Measurements from ENCODE around the gene TRDMT1.
"Not testable (repeated sequence)": the region's sequence is repeated elsewhere in the genome, so short reads cannot be mapped to it uniquely, and the experiment has no call there.

TRDMT1 gene

GRCh38 chr10:17122726-17123661 lies 78.5 kb downstream of the TRDMT1 start:
- Mint-ChIP-seq H3K4me3 (no peak overlapping the region), H3K27me3 (no peaks in the 10 kb centered on the region), H3K9me3 (no peaks in the 10 kb centered on the region), H3K4me1 (no peaks in the 10 kb centered on the region), H3K27ac (no peak overlapping the region)
- no peak for DNase-seq
- no peak for ATAC-seq

GRCh38 chr10:17122052-17122451 lies 79.4 kb downstream of the TRDMT1 start:
- Mint-ChIP-seq H3K27ac (no peak overlapping the region), H3K9me3 (no peaks in the 10 kb centered on the region), H3K4me1 (no peaks in the 10 kb centered on the region), H3K4me3 (no peak overlapping the region), H3K27me3 (no peaks in the 10 kb centered on the region)
- no peak for ATAC-seq
- DNase-seq, result no peak

DNA sequence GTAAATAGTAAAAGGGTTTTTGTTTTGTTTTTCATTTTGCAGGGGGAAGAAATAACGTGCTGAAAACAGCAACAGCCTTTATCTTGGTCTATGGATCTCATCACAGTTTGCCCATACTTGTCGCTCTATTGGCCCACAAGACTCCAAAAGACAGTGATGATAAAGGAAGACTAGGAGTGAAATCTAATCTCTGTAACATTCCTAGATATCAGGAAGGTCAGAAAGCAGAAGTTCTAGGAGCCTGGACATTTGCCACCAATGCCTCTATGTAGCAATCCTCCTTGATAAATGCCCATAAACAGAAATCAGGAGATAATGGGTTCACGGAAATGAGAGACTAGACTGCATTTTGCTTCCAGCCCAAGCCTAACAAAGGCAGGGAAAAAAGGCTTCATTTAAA lies 80.8 kb downstream of the TRDMT1 start:
- ATAC-seq (no peak), DNase-seq (no peak)
- H3K4me1 Mint-ChIP-seq, result no peaks in the 10 kb centered on the region
- H3K4me3 Mint-ChIP-seq, result no peak overlapping the region
- H3K9me3 Mint-ChIP-seq, result no peaks in the 10 kb centered on the region
- no peak overlapping the region for H3K27ac Mint-ChIP-seq
- H3K27me3 Mint-ChIP-seq, result no peaks in the 10 kb centered on the region

- ATAC-seq (no peak), DNase-seq (no peak)
- Mint-ChIP-seq H3K9me3 (no peaks in the 10 kb centered on the region), H3K27me3 (no peaks in the 10 kb centered on the region), H3K4me3 (no peak overlapping the region), H3K4me1 (peaks cover 7% of the 10 kb centered on the region), H3K27ac (no peak overlapping the region)
These were observed 81.6 kb downstream of the TRDMT1 start for GRCh38 chr10:17119845-17120244.

DNA sequence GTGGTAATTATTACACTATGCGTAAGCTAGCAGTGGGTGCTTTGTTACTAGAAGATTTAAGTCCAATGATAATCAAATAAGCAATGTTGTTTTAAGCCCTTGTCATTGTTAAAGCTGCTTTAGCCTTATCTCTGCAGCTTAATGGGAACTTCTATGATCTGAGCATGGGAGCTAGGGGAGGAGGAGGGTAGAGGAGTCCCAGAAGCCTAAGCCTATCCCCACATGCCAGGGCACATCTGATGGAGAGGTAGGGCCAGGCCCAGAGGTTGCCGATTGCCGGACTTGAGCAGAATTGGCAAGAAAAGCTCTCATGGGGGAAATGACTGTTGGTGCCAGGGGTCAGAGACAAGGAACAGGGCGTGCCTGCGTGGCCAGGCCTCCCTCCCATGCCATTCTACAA lies 85.3 kb downstream of the TRDMT1 start:
- no peaks in the 10 kb centered on the region for H3K27me3 Mint-ChIP-seq
- H3K9me3 Mint-ChIP-seq, result no peaks in the 10 kb centered on the region
- DNase-seq (no peak), ATAC-seq (no peak)
- peaks cover 16% of the 10 kb centered on the region for H3K4me1 Mint-ChIP-seq
- H3K27ac Mint-ChIP-seq, result no peak overlapping the region
- no peak overlapping the region for H3K4me3 Mint-ChIP-seq

DNA sequence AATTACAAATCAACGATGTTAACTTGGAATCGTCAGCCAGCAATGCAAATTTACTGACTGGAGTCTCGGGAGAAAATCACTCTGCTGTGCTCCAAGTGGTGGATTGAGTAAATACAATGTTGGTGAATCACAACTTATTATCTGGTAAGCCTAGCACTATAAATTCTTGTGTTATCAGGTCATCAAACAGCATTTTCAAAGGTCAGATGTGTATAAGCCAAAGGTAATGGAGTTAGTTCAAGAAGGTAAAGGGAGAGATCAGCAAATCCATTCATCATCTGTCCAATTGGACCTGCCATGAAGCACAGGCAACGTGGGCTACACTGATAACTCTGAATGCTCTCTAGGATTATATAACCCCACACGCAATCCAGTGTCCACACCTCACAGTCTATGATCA lies 85.8 kb downstream of the TRDMT1 start:
- no peak overlapping the region for H3K4me3 Mint-ChIP-seq
- peaks cover 16% of the 10 kb centered on the region for H3K4me1 Mint-ChIP-seq
- H3K27ac Mint-ChIP-seq, result peak overlapping the region in 1 of 2 donors; percentile 31
- DNase-seq (no peak), ATAC-seq (no peak)
- no peaks in the 10 kb centered on the region for H3K9me3 Mint-ChIP-seq
- no peaks in the 10 kb centered on the region for H3K27me3 Mint-ChIP-seq

DNA sequence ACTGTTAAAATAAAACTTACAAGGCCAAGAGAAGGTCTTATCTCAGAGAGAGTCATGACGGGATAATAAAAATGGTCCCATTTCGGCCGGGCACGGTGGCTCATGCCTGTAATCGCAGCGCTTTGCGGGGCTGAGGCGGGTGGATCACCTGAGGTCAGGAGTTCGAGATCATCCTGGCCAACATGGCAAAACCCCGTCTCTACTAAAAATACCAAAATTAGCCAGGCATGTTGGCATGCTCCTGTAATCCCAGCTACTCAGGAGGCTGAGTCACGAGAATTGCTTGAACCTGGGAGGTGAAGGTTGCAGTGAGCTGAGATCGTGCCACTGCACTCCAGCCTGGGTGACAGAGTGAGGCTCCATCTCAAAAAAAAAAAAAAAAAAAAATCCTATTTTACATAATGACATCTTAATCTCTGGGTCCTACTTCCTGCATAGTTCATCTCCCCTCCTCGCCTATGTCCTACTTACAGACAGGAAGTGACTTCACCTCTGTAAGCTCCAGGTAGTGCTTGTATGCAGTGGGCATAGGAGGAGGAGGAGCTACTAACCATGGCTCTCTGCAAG lies 86.5 kb downstream of the TRDMT1 start:
- H3K27me3 Mint-ChIP-seq, H3K9me3 Mint-ChIP-seq, H3K27ac Mint-ChIP-seq, H3K4me3 Mint-ChIP-seq, DNase-seq: not testable (repeated sequence)
- H3K4me1 Mint-ChIP-seq, result peaks cover 16% of the 10 kb centered on the region
- peak; percentile 64 for ATAC-seq

- Mint-ChIP-seq H3K4me1 (peaks cover 24% of the 10 kb centered on the region), H3K4me3 (no peak overlapping the region), H3K9me3 (no peaks in the 10 kb centered on the region), H3K27me3 (no peaks in the 10 kb centered on the region), H3K27ac (no peak overlapping the region)
- ATAC-seq, result no peak
- no peak for DNase-seq
These were observed 87.5 kb downstream of the TRDMT1 start for GRCh38 chr10:17113889-17114540.

DNA sequence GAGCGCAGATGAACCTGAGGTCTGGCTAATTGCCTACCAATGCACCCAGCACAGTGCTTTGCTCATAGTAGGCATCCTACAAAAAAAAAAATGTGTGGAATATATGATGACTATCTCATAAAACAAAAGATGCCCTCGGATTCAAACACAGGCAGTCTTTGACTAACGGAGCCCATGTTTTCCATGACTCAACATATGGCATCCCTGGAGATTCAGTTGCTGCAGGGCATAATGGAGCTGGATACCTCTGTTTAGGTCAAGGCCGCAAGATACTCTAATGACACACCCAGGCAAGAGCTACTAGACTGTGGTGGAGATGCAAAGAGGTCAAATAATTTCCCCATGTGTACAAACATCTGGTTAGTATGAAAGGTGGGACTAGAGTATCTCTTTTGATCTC lies 88.1 kb downstream of the TRDMT1 start:
- DNase-seq, result no peak
- Mint-ChIP-seq H3K4me1 (peaks cover 24% of the 10 kb centered on the region), H3K27ac (no peak overlapping the region), H3K27me3 (no peaks in the 10 kb centered on the region), H3K4me3 (no peak overlapping the region), H3K9me3 (no peaks in the 10 kb centered on the region)
- ATAC-seq, result no peak

- ATAC-seq (no peak), DNase-seq (no peak)
- no peak overlapping the region for H3K4me3 Mint-ChIP-seq
- no peaks in the 10 kb centered on the region for H3K9me3 Mint-ChIP-seq
- H3K27me3 Mint-ChIP-seq, result no peaks in the 10 kb centered on the region
- no peak overlapping the region for H3K27ac Mint-ChIP-seq
- H3K4me1 Mint-ChIP-seq, result peaks cover 24% of the 10 kb centered on the region
These were observed 88.9 kb downstream of the TRDMT1 start for GRCh38 chr10:17112566-17112965.

DNA sequence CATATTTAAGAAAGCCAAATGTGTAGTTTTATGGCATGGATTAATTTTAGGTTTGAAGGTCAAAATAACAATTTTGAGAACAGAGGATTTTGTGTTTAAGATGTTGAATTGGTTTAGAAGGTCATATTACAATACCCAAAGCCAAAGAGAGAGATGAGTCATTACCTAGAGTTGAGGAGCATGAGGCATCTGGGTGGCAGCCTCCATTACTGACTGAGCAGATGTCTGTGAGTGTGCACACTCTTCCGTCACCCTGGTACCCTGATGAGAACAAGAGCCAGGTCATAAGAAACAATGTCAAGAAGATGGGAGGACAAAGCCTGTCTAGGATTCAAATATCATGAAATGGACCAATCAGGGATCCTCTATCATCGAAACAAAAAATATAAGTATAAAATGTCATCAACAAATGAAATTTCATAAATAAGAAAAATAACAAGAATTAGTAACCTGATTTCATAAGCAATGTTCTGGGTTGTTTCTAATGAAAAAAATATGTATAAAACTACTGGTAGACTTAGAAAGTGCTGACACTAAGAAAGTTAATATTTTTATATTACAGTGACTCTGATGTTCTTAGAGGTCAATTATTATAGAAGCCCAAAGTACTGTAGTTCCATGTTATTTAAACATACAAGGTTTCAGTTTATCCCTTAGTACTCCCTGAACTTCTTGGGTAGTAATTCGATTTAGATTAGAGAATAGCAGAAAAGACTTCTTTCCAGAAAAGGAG lies 91.8 kb downstream of the TRDMT1 start:
- Mint-ChIP-seq H3K27me3 (no peaks in the 10 kb centered on the region), H3K27ac (no peak overlapping the region), H3K4me3 (no peak overlapping the region), H3K9me3 (no peaks in the 10 kb centered on the region), H3K4me1 (peaks cover 17% of the 10 kb centered on the region)
- ATAC-seq (peak; percentile 76), DNase-seq (no peak)

DNA sequence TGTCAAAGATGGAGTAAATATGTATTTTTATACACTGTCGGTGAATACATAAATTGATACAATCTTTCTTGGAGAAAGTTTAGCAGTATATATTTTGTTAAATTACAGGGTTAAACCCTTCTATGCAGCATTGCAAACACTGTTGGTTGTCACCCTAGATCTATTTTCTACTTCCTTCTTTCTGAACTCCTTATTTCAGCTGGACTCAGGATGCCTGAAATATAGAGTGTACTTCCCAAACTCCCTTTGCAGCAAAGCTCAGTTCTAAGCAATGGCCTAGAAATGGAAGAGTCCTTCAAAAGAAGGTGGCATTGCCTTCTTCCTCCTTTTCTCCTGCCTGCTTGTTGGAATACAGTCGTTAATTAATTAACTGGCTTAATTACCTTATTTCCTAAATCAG lies 92.4 kb downstream of the TRDMT1 start:
- Mint-ChIP-seq H3K4me3 (no peak overlapping the region), H3K4me1 (peaks cover 13% of the 10 kb centered on the region), H3K27me3 (no peaks in the 10 kb centered on the region), H3K27ac (no peak overlapping the region), H3K9me3 (no peaks in the 10 kb centered on the region)
- DNase-seq, result no peak
- ATAC-seq, result no peak

GRCh38 chr10:17106991-17107390 lies 94.5 kb downstream of the TRDMT1 start:
- Mint-ChIP-seq H3K4me1 (peaks cover 8% of the 10 kb centered on the region), H3K27ac (no peak overlapping the region), H3K27me3 (no peaks in the 10 kb centered on the region), H3K9me3 (no peaks in the 10 kb centered on the region), H3K4me3 (no peak overlapping the region)
- no peak for DNase-seq
- ATAC-seq, result no peak

DNA sequence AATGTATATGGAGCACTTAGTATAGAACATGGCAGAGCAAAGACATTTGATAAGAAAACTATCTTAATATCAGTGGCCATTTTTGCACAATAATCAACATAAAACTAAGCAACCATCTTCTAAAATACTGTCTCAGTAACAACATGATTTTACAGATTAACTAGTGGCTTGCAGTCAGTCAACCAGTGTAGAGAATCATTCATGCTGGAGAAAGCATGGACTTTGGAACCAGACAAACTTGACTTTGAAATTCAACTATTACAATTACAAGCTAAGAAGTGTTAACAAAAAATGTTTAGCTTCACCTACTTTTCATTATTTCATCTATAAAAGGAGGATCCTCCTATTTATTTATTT lies 99.6 kb downstream of the TRDMT1 start:
- H3K27me3 Mint-ChIP-seq, result no peaks in the 10 kb centered on the region
- ATAC-seq (no peak), DNase-seq (no peak)
- H3K9me3 Mint-ChIP-seq, result no peaks in the 10 kb centered on the region
- no peaks in the 10 kb centered on the region for H3K4me1 Mint-ChIP-seq
- H3K4me3 Mint-ChIP-seq, result no peak overlapping the region
- H3K27ac Mint-ChIP-seq, result no peak overlapping the region

DNA sequence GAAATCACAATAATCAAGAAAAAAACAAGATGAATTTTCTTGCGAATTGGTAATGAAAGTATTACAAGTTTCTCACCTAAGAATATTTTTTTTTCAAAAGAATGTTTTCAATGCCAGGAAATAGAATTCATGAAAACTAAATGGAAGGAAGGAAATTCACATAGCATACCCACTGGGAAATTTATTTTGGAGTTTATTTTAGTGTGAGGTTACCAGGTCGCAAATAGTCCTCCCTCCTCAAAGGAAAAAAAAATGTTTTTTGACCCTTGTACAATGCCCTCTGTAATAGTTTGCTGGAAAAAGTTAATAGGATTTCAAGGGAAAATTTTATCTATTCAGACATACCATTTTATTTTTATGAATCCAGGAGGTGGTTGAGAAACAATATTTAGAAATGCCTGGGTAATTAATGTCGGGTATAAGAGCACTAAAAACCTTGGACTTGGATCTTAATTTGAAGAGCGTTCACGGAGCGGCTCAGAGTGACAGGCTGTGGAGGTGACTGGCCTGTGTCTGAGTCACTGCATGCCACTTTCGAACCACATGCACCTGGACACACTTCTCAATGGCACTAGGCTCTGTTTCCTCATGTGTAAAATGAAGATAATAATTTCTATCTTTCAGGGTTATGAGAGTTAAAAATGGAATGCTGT lies 100.1 kb downstream of the TRDMT1 start:
- Mint-ChIP-seq H3K9me3 (no peaks in the 10 kb centered on the region), H3K27ac (no peak overlapping the region), H3K4me1 (no peaks in the 10 kb centered on the region), H3K27me3 (no peaks in the 10 kb centered on the region), H3K4me3 (no peak overlapping the region)
- DNase-seq, result no peak
- no peak for ATAC-seq
